ENCODE data around the gene NLRP11. TPM values are rescaled to one million over a fixed set of nuclear protein-coding genes. Genes with fewer than 3 reads are reported as not detected.

Gene NLRP11
- total RNA-seq, 1 donor from 2014 or later = not detected

DNA sequence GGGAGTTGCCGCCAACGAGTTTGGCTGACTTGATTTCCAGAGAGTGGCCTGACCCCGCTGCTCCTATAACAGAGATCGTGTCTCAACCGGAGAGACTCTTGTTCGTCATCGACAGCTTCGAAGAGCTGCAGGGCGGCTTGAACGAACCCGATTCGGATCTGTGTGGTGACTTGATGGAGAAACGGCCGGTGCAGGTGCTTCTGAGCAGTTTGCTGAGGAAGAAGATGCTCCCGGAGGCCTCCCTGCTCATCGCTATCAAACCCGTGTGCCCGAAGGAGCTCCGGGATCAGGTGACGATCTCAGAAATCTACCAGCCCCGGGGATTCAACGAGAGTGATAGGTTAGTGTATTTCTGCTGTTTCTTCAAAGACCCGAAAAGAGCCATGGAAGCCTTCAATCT lies 26.2 kb upstream of the NLRP11 start:
- DNase-seq (ENCODE audit: low read depth) = no peak
- no peak overlapping the region for H3K4me3 ChIP-seq (ENCODE audit: low read depth, low read length)
- TF ChIP-seq, protein P1, sequence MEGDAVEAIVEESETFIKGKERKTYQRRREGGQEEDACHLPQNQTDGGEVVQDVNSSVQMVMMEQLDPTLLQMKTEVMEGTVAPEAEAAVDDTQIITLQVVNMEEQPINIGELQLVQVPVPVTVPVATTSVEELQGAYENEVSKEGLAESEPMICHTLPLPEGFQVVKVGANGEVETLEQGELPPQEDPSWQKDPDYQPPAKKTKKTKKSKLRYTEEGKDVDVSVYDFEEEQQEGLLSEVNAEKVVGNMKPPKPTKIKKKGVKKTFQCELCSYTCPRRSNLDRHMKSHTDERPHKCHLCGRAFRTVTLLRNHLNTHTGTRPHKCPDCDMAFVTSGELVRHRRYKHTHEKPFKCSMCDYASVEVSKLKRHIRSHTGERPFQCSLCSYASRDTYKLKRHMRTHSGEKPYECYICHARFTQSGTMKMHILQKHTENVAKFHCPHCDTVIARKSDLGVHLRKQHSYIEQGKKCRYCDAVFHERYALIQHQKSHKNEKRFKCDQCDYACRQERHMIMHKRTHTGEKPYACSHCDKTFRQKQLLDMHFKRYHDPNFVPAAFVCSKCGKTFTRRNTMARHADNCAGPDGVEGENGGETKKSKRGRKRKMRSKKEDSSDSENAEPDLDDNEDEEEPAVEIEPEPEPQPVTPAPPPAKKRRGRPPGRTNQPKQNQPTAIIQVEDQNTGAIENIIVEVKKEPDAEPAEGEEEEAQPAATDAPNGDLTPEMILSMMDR (conservative IDR thresholded peaks at IDR 0.05; ENCODE audit: low read depth, low read length) = no peak

DNA sequence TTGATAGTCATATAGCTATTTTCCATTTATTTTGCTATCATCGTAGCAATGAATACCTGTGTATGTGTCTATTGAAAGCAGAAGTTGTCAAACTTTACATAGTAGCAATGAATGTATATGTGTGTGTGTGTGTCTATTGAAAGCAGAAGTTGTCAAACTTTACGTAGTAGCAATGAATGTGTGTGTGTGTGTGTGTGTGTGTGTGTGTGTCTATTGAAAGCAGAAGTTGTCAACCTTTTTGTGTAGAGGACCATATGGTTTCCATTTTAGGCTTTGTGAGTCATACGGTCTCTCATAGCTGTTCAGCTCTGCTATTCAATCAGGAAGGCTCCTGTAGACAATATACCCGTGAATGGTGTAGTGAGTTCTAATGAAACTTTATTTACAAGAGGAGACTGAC lies 25.4 kb upstream of the NLRP11 start:
- no peak for DNase-seq (ENCODE audit: low read depth)
- TF ChIP-seq, protein P1 (conservative IDR thresholded peaks at IDR 0.05; ENCODE audit: low read depth, low read length) = no peak
- H3K4me3 ChIP-seq (ENCODE audit: low read depth, low read length) = no peak overlapping the region

- no peak for DNase-seq (ENCODE audit: low read depth)
- TF ChIP-seq, protein P1 (conservative IDR thresholded peaks at IDR 0.05; ENCODE audit: low read depth, low read length) = no peak
- H3K4me3 ChIP-seq (ENCODE audit: low read depth, low read length) = no peak overlapping the region
Observed at GRCh38 chr19:55855160-55855559, 23.4 kb upstream of the NLRP11 start.

GRCh38 chr19:55838906-55839305 lies 7.1 kb upstream of the NLRP11 start:
- TF ChIP-seq, protein P1 (conservative IDR thresholded peaks at IDR 0.05; ENCODE audit: low read depth, low read length) = no peak
- DNase-seq (ENCODE audit: low read depth) = no peak
- H3K4me3 ChIP-seq (ENCODE audit: low read depth, low read length) = no peak overlapping the region

- no peak for DNase-seq (ENCODE audit: low read depth)
- H3K4me3 ChIP-seq (ENCODE audit: low read depth, low read length) = no peak overlapping the region
- TF ChIP-seq, protein P1 (conservative IDR thresholded peaks at IDR 0.05; ENCODE audit: low read depth, low read length) = no peak
Observed at GRCh38 chr19:55838251-55838650, 6.5 kb upstream of the NLRP11 start.

GRCh38 chr19:55836340-55836739 lies 4.5 kb upstream of the NLRP11 start, which contains the start of gene NLRP4:
TSS of gene NLRP4 (plus strand) at chr19:55836540. CDS start at chr19:55852081, 15,541 bp downstream.
- TF ChIP-seq, protein P1 (conservative IDR thresholded peaks at IDR 0.05; ENCODE audit: low read depth, low read length) = no peak
- no peak within 1 kb of the TSS for H3K4me3 ChIP-seq (ENCODE audit: low read depth, low read length)
- DNase-seq (ENCODE audit: low read depth) = no peak

DNA sequence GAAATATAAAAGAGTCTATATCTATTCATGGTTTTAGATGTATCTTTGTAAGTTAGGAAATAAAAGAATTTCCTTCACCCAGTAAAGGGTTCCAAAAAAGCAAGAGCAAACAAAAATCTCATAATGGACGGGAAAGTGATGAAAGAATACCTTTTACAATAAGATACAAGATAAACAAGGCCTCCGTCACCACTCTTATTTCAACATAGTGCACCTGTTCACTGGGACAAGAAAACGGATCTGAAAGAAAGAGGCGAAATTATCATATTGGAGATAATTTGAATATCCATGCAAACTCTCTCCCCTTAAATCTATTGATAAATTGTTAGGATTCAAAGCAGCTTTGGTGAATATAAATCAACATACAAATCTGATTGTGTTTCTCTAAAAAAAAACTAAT lies 877 bp upstream of the NLRP11 start:
- TF ChIP-seq, protein P1 (conservative IDR thresholded peaks at IDR 0.05; ENCODE audit: low read depth, low read length) = no peak
- H3K4me3 ChIP-seq (ENCODE audit: low read depth, low read length) = no peak overlapping the region
- DNase-seq (ENCODE audit: low read depth) = no peak

Data from epithelial cell of proximal tubule (primary cell).